ENCODE measurements around the gene MUSTN1.

MUSTN1 gene

GRCh38 chr3:52793702-52794611 is 40.9 kb downstream of the MUSTN1 start:
- no peak overlapping the region for H3K4me2 ChIP-seq (ENCODE audit: low read depth, low read length)
- DNase-seq = no peak
- H2AFZ ChIP-seq (ENCODE audit: low read length) = no peak overlapping the region
- no peaks in the 10 kb centered on the region for H3K4me1 ChIP-seq (ENCODE audit: low read length)
- no peak overlapping the region for H3K4me3 ChIP-seq (ENCODE audit: low read length)
- H3K9ac ChIP-seq (ENCODE audit: low read length) = no peak overlapping the region
- H3K27me3 ChIP-seq (replicated peaks; ENCODE audit: insufficient read depth, low read length) = no peaks in the 10 kb centered on the region
- H3K27ac ChIP-seq (ENCODE audit: low read length) = no peak overlapping the region
- H4K20me1 ChIP-seq (ENCODE audit: insufficient read depth, low read length) = no peaks in the 10 kb centered on the region
- TF ChIP-seq CTCF (IDR thresholded peaks at IDR 0.05; ENCODE audit: low read length) = no peak
- TF ChIP-seq EZH2 (optimal IDR thresholded peaks at IDR 0.05; ENCODE audit: low read depth, low read length) = no peak
- no peak for TF ChIP-seq EZH2phosphoT487 (IDR thresholded peaks at IDR 0.05; ENCODE audit: low read length)
- no peaks in the 10 kb centered on the region for H3F3A ChIP-seq (ENCODE audit: insufficient read depth, low read length)
- no peaks in the 10 kb centered on the region for H3K9me2 ChIP-seq (replicated peaks; ENCODE audit: insufficient read depth, low read length)
- no peaks in the 10 kb centered on the region for H3K79me2 ChIP-seq (ENCODE audit: low read length)
- H3K36me3 ChIP-seq (replicated peaks; ENCODE audit: insufficient read depth, low read length) = no peaks in the 10 kb centered on the region
- H3K9me3 ChIP-seq (replicated peaks; ENCODE audit: insufficient read depth, low read length) = no peaks in the 10 kb centered on the region

DNA sequence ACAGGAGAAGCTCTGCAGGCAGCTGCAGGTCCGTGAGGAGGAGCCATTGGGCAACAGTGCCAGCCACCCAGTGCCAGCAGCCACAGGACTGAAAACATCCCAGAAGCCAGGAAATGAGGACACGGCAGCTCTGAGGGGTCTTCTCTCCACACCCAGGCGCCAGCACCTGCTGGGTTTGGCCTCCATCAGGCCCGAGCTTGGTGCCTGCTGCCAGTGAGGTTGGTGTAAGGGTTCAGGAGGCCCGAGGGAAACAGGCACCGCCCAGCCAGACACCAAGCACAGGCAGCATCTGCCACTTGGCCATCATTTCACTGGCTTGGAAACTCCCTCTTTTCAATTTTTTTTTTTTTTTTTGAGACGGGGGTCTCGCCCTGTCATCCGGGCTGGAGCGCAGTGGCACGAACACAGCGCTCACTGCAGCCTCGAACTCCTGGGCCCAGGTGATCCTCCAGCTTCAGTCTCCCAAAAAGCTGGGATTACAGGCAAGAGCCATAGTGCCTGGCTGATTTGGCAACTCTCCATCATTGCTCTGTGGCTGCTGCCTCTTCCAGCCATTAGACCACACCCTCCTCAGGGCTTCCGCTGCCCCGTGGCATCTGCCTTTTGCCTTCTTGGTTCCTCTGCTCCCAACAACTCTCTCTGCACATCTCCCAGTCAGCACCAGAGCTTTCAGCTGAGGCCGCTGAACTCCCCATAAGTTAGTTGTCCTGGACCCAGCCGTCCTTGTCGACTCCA is 41.7 kb downstream of the MUSTN1 start:
- Histone ChIP-seq H3K27me3 (replicated peaks; ENCODE audit: insufficient read depth, low read length) (no peaks in the 10 kb centered on the region), H3K27ac (ENCODE audit: low read length) (no peak overlapping the region), H3K4me1 (ENCODE audit: low read length) (no peaks in the 10 kb centered on the region), H3K4me2 (ENCODE audit: low read depth, low read length) (no peak overlapping the region), H3K9ac (ENCODE audit: low read length) (no peak overlapping the region), H3K9me2 (replicated peaks; ENCODE audit: insufficient read depth, low read length) (no peaks in the 10 kb centered on the region), H3K79me2 (ENCODE audit: low read length) (no peaks in the 10 kb centered on the region), H2AFZ (ENCODE audit: low read length) (no peak overlapping the region), H3K4me3 (ENCODE audit: low read length) (no peak overlapping the region), H3F3A (ENCODE audit: insufficient read depth, low read length) (no peaks in the 10 kb centered on the region), H4K20me1 (ENCODE audit: insufficient read depth, low read length) (no peaks in the 10 kb centered on the region), H3K36me3 (replicated peaks; ENCODE audit: insufficient read depth, low read length) (no peaks in the 10 kb centered on the region), H3K9me3 (replicated peaks; ENCODE audit: insufficient read depth, low read length) (no peaks in the 10 kb centered on the region)
- TF ChIP-seq EZH2phosphoT487 (IDR thresholded peaks at IDR 0.05; ENCODE audit: low read length) = no peak
- TF ChIP-seq EZH2 (optimal IDR thresholded peaks at IDR 0.05; ENCODE audit: low read depth, low read length) = no peak
- TF ChIP-seq CTCF (IDR thresholded peaks at IDR 0.05; ENCODE audit: low read length) = no peak
- no peak for DNase-seq

GRCh38 chr3:52792413-52792812 is 42.4 kb downstream of the MUSTN1 start:
- no peaks in the 10 kb centered on the region for H3F3A ChIP-seq (ENCODE audit: insufficient read depth, low read length)
- H3K4me3 ChIP-seq (ENCODE audit: low read length) = no peak overlapping the region
- H3K4me1 ChIP-seq (ENCODE audit: low read length) = no peaks in the 10 kb centered on the region
- no peak overlapping the region for H3K27ac ChIP-seq (ENCODE audit: low read length)
- no peak for DNase-seq
- no peaks in the 10 kb centered on the region for H3K79me2 ChIP-seq (ENCODE audit: low read length)
- no peak overlapping the region for H3K4me2 ChIP-seq (ENCODE audit: low read depth, low read length)
- H4K20me1 ChIP-seq (ENCODE audit: insufficient read depth, low read length) = no peaks in the 10 kb centered on the region
- no peaks in the 10 kb centered on the region for H3K36me3 ChIP-seq (replicated peaks; ENCODE audit: insufficient read depth, low read length)
- H3K9me3 ChIP-seq (replicated peaks; ENCODE audit: insufficient read depth, low read length) = no peaks in the 10 kb centered on the region
- no peaks in the 10 kb centered on the region for H3K27me3 ChIP-seq (replicated peaks; ENCODE audit: insufficient read depth, low read length)
- TF ChIP-seq EZH2phosphoT487 (IDR thresholded peaks at IDR 0.05; ENCODE audit: low read length) = no peak
- no peak for TF ChIP-seq EZH2 (optimal IDR thresholded peaks at IDR 0.05; ENCODE audit: low read depth, low read length)
- no peak for TF ChIP-seq CTCF (IDR thresholded peaks at IDR 0.05; ENCODE audit: low read length)
- no peak overlapping the region for H3K9ac ChIP-seq (ENCODE audit: low read length)
- no peaks in the 10 kb centered on the region for H3K9me2 ChIP-seq (replicated peaks; ENCODE audit: insufficient read depth, low read length)
- no peak overlapping the region for H2AFZ ChIP-seq (ENCODE audit: low read length)
